HCT116 (cell line): ENCODE results near the gene DOCK3. TPM values are rescaled to one million over a fixed set of nuclear protein-coding genes. Genes with fewer than 3 reads are reported as not detected.

Source experiments
- ATAC-seq: fragments of 200-7000 bp; cut with Tn5 transposase; 2 replicates; pipeline ENCODE4 v1.9.1; 2020; ENCODE audit warnings: mild to moderate bottlenecking, moderate library complexity
- BruUV-seq: library from RNA; stranded (reverse); fragments of 400-500 nt; replicated peaks from 2 replicates; lab custom pipeline; 2021; lab: Mats Ljungman, UMichigan
- CTCF ChIA-PET: fragments of 300-600 bp; sonication (Branson Sonifier 250); formaldehyde crosslinking; loops from one replicate; lab custom pipeline; 2021; ENCODE audit warnings: antibody characterized with exemption; lab: Charles Lee
- POLR2A ChIA-PET: fragments of 300-600, 350-600 bp; sonication (Branson Sonifier 250); formaldehyde crosslinking; loops from one replicate; lab custom pipeline; 2021; ENCODE audit warnings: antibody characterized with exemption; lab: Charles Lee
- RAD21 ChIA-PET, 2 experiments: fragments of 300-600 bp; sonication (Branson Sonifier 250); formaldehyde crosslinking; loops; one replicate each; lab custom pipeline; 2023; ENCODE audit warnings: low total read pairs in 2 of 2; ENCODE audit not compliant: uncharacterized antibody in 2 of 2, unreplicated experiment in 2 of 2, low non-redundant PET in 1 of 2; lab: Charles Lee
- DNase-seq: peaks from one replicate; pipeline ENCODE4 v3.0.0-alpha.2; 2010; ENCODE audit warnings: low read depth, low spot score
- H2AFZ ChIP-seq: fragments of 200-600 bp; shearing (Covaris generic), sonication (generic); 2 replicates; pipeline ENCODE4 v1.6.1; 2017; ENCODE audit warnings: low read depth, mixed run types, mixed read lengths, antibody characterized with exemption, low read length; ENCODE audit not compliant: poor library complexity, severe bottlenecking
- H3K27ac ChIP-seq: 2 replicates; pipeline ENCODE4 v1.5.1; 2012; ENCODE audit warnings: low read depth, low read length
- H3K27me3 ChIP-seq: fragments of 200-600 bp; sonication (generic); 2 replicates; pipeline ENCODE4 v1.6.1; 2016; ENCODE audit warnings: mixed run types, low read length, mixed read lengths; ENCODE audit not compliant: insufficient read depth
- H3K36me3 ChIP-seq, 2 experiments: fragments of 200-500 bp in 1 of 2; fragments of 200-600 bp in 1 of 2; sonication (Bioruptor generic) in 1 of 2; sonication (generic) in 1 of 2; 2 replicates each; pipeline versions ENCODE4 v1.5.1 to v1.6.1; 2014 to 2016; ENCODE audit warnings: low read length in 2 of 2, inconsistent platforms in 1 of 2, mixed read lengths in 1 of 2, mixed run types in 1 of 2; ENCODE audit not compliant: insufficient read depth in 2 of 2, control insufficient read depth in 1 of 2
- H3K4me1 ChIP-seq, 2 experiments: fragments of 200-600 bp in 1 of 2; sonication (generic) in 1 of 2; 2 replicates each; pipeline versions ENCODE4 v1.5.1 to v1.6.1; 2012 to 2017; ENCODE audit warnings: low read length in 2 of 2, inconsistent platforms in 1 of 2, mild to moderate bottlenecking in 1 of 2, mixed read lengths in 1 of 2, mixed run types in 1 of 2, moderate library complexity in 1 of 2; ENCODE audit not compliant: insufficient read depth in 2 of 2, control insufficient read depth in 1 of 2
- H3K4me2 ChIP-seq: fragments of 200-600 bp; sonication (generic); 2 replicates; pipeline ENCODE4 v1.6.1; 2017; ENCODE audit warnings: mixed run types, low read length, mixed read lengths
- H3K4me3 ChIP-seq, 2 experiments: fragments of 200-600 bp in 1 of 2; sonication (generic) in 1 of 2; replicated peaks in 1 of 2; 2 replicates each; pipeline ENCODE4 v1.5.1; 2011 to 2016; ENCODE audit warnings: low read length in 2 of 2, control low read depth in 1 of 2, low read depth in 1 of 2, mild to moderate bottlenecking in 1 of 2, mixed read lengths in 1 of 2, mixed run types in 1 of 2
- H3K79me2 ChIP-seq: fragments of 200-600 bp; sonication (generic); 2 replicates; pipeline ENCODE4 v1.6.1; 2017; ENCODE audit warnings: mild to moderate bottlenecking, mixed run types, low read length, moderate library complexity, mixed read lengths; ENCODE audit not compliant: insufficient read depth
- H3K9ac ChIP-seq: fragments of 200-600 bp; sonication (generic); 2 replicates; pipeline ENCODE4 v1.6.1; 2016; ENCODE audit warnings: low read length, mixed read lengths
- H3K9me2 ChIP-seq: fragments of 200-600 bp; sonication (generic), shearing (Covaris generic); 2 replicates; pipeline ENCODE4 v1.6.1; 2017; ENCODE audit warnings: mixed run types, mild to moderate bottlenecking, moderate library complexity; ENCODE audit not compliant: insufficient read depth
- H3K9me3 ChIP-seq, 2 experiments: fragments of 200-500 bp in 1 of 2; fragments of 200-600 bp in 1 of 2; sonication (Bioruptor generic) in 1 of 2; sonication (generic) in 1 of 2; 2 replicates each; pipeline ENCODE4 v1.6.1; 2014 to 2017; ENCODE audit warnings: low read length in 2 of 2, mixed read lengths in 2 of 2, inconsistent platforms in 1 of 2, low read depth in 1 of 2, mild to moderate bottlenecking in 1 of 2, mixed run types in 1 of 2, moderate library complexity in 1 of 2; ENCODE audit not compliant: control insufficient read depth in 1 of 2, insufficient read depth in 1 of 2
- H4K20me1 ChIP-seq: fragments of 200-600 bp; sonication (generic), shearing (Covaris generic); 2 replicates; pipeline ENCODE4 v1.6.1; 2017; ENCODE audit warnings: mixed run types, mild to moderate bottlenecking, moderate library complexity; ENCODE audit not compliant: insufficient read depth
- EGR1 ChIP-seq: IDR thresholded peaks from 2 replicates; pipeline ENCODE4 v1.6.1; 2012; ENCODE audit warnings: low read depth
- ELF1 ChIP-seq: IDR thresholded peaks from 2 replicates; pipeline ENCODE4 v1.6.1; 2012; ENCODE audit warnings: low read depth, borderline replicate concordance
- POLR2AphosphoS5 ChIP-seq: IDR thresholded peaks from 2 replicates; pipeline ENCODE4 v1.6.1; 2011; ENCODE audit warnings: mild to moderate bottlenecking, low read depth, low read length, moderate library complexity
- SRF ChIP-seq: IDR thresholded peaks from 2 replicates; pipeline ENCODE4 v1.6.1; 2012; ENCODE audit warnings: low read depth
- ZNF274 ChIP-seq: fragments of 200-500 bp; sonication (Bioruptor generic); IDR thresholded peaks from 2 replicates; pipeline ENCODE4 v1.6.1; 2014; ENCODE audit warnings: mild to moderate bottlenecking, low read depth, low read length, inconsistent platforms
- intact Hi-C: fragments of 100-400 bp; cut with micrococcal nuclease; formaldehyde crosslinking; loops from 2 replicates; pipeline ENCODE4 v1.10.0; 2022
- total RNA-seq: library from RNA; stranded (reverse); gene quantifications from one replicate; pipeline ENCODE4 v1.2.1, GENCODE V29; 2021; ENCODE audit not compliant: unreplicated experiment
- TF ChIP-seq, protein P1 (sequence below): IDR thresholded peaks from 2 replicates; pipeline ENCODE4 v1.6.1; 2012
- TF ChIP-seq, protein P2 (sequence below): IDR thresholded peaks from 2 replicates; pipeline ENCODE4 v1.6.1; 2012
- TF ChIP-seq, protein P3 (sequence below): IDR thresholded peaks from 2 replicates; pipeline ENCODE4 v1.6.1; 2011; ENCODE audit warnings: mild to moderate bottlenecking, low read length, moderate library complexity; ENCODE audit not compliant: insufficient replicate concordance; ENCODE audit errors: extremely low read depth

DOCK3 gene
- total RNA-seq, 1 experiment from 2014 or later: 4.2 TPM

- TSS peak; percentile 5 for BruUV-seq
- RAD21 ChIA-PET: no interaction called here
- Histone ChIP-seq H3K9me3 (peaks cover 5 to 8% of the 10 kb centered on the region in 2 experiments; a peak in 2 of 4 replicates), H3K4me1 (no peaks in the 10 kb centered on the region), H3K27me3 (no peaks in the 10 kb centered on the region), H4K20me1 (no peaks in the 10 kb centered on the region), H3K27ac (no peak overlapping the region), H3K4me2 (no peak overlapping the region), H3K9ac (no peak overlapping the region), H3K36me3 (peaks cover 0 to 7% of the 10 kb centered on the region in 2 experiments; a peak in 1 of 4 replicates), H3K4me3 (no peak overlapping the region), H3K9me2 (no peaks in the 10 kb centered on the region), H2AFZ (no peak overlapping the region)
- intact Hi-C loops: no loop called here
- DNase-seq: no peak
- POLR2A ChIA-PET: no interaction called here
- ATAC-seq: no peak
- CTCF ChIA-PET: interaction anchor here (0.7 kb wide), 1 partner anchor 28 kb away, joined by 3 read pairs; no protein-coding TSS in a partner anchor
- TF ChIP-seq, protein P1, sequence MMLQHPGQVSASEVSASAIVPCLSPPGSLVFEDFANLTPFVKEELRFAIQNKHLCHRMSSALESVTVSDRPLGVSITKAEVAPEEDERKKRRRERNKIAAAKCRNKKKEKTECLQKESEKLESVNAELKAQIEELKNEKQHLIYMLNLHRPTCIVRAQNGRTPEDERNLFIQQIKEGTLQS: no peak
- no peak for TF ChIP-seq ZNF274
- no peak for TF ChIP-seq ELF1
- TF ChIP-seq, protein P2, sequence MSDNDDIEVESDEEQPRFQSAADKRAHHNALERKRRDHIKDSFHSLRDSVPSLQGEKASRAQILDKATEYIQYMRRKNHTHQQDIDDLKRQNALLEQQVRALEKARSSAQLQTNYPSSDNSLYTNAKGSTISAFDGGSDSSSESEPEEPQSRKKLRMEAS: no peak
- TF ChIP-seq EGR1: no peak
- TF ChIP-seq SRF: no peak
- TF ChIP-seq, protein P3, sequence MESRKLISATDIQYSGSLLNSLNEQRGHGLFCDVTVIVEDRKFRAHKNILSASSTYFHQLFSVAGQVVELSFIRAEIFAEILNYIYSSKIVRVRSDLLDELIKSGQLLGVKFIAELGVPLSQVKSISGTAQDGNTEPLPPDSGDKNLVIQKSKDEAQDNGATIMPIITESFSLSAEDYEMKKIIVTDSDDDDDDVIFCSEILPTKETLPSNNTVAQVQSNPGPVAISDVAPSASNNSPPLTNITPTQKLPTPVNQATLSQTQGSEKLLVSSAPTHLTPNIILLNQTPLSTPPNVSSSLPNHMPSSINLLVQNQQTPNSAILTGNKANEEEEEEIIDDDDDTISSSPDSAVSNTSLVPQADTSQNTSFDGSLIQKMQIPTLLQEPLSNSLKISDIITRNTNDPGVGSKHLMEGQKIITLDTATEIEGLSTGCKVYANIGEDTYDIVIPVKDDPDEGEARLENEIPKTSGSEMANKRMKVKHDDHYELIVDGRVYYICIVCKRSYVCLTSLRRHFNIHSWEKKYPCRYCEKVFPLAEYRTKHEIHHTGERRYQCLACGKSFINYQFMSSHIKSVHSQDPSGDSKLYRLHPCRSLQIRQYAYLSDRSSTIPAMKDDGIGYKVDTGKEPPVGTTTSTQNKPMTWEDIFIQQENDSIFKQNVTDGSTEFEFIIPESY: no peak
- no peak for TF ChIP-seq POLR2AphosphoS5
- TF ChIP-seq, all 23 proteins: peak for 0
- no peaks in the 10 kb centered on the region for H3K79me2 ChIP-seq
Observed at GRCh38 chr3:50936389-50936788, 261.7 kb downstream of the DOCK3 start.
